H9 (cell line): ENCODE data around the gene C6orf52. TPM values are rescaled to one million over a fixed set of nuclear protein-coding genes. Genes with fewer than 3 reads are reported as not detected.

ENCODE experiments used
- DNase-seq: peaks from one replicate; pipeline ENCODE4 v3.0.0-alpha.2; 2017
- H2AFZ ChIP-seq: one replicate; pipeline ENCODE4 v1.6.1; 2013; ENCODE audit warnings: mild to moderate bottlenecking, low read length, control low read depth, moderate library complexity
- H2AK5ac ChIP-seq: 2 replicates; pipeline ENCODE4 v1.6.1; 2013; ENCODE audit warnings: low read length, control low read depth, mixed read lengths; ENCODE audit not compliant: insufficient read length
- H2BK120ac ChIP-seq: one replicate; pipeline ENCODE4 v1.6.1; 2013; ENCODE audit warnings: low read depth, mild to moderate bottlenecking, low read length, control low read depth, inconsistent platforms; ENCODE audit not compliant: poor library complexity, severe bottlenecking
- H2BK12ac ChIP-seq: 2 replicates; pipeline ENCODE4 v1.6.1; 2013; ENCODE audit warnings: low read length, control low read depth, mixed read lengths, low read depth; ENCODE audit not compliant: insufficient read length
- H2BK15ac ChIP-seq: 2 replicates; pipeline ENCODE4 v1.6.1; 2013; ENCODE audit warnings: low read depth, low read length, control low read depth
- H2BK20ac ChIP-seq: one replicate; pipeline ENCODE4 v1.6.1; 2013; ENCODE audit warnings: low read depth, mild to moderate bottlenecking, low read length, control low read depth, inconsistent platforms; ENCODE audit not compliant: poor library complexity, severe bottlenecking
- H2BK5ac ChIP-seq: 2 replicates; pipeline ENCODE4 v1.6.1; 2013; ENCODE audit warnings: low read length, control low read depth, mixed read lengths; ENCODE audit not compliant: insufficient read length
- H3K14ac ChIP-seq: 2 replicates; pipeline ENCODE4 v1.6.1; 2013; ENCODE audit warnings: low read length, control low read depth; ENCODE audit not compliant: insufficient read depth
- H3K18ac ChIP-seq: 2 replicates; pipeline ENCODE4 v1.6.1; 2013; ENCODE audit warnings: low read depth, mild to moderate bottlenecking, mixed read lengths, low read length, control low read depth; ENCODE audit not compliant: insufficient read length
- H3K23ac ChIP-seq: 2 replicates; pipeline ENCODE4 v1.6.1; 2013; ENCODE audit warnings: low read length, control low read depth, mixed read lengths, low read depth; ENCODE audit not compliant: insufficient read length
- H3K23me2 ChIP-seq: 2 replicates; pipeline ENCODE4 v1.6.1; 2013; ENCODE audit warnings: low read depth, mild to moderate bottlenecking, mixed read lengths, low read length, control low read depth; ENCODE audit not compliant: insufficient read length, poor library complexity, severe bottlenecking
- H3K27ac ChIP-seq: 2 replicates; pipeline ENCODE4 v1.5.1; 2013; ENCODE audit warnings: low read length, control low read depth, mixed read lengths, low read depth; ENCODE audit not compliant: insufficient read length
- H3K27me3 ChIP-seq: 2 replicates; pipeline ENCODE4 v1.6.1; 2013; ENCODE audit warnings: low read length, control low read depth, inconsistent platforms; ENCODE audit not compliant: insufficient read depth
- H3K4ac ChIP-seq: 2 replicates; pipeline ENCODE4 v1.6.1; 2013; ENCODE audit warnings: low read depth, mild to moderate bottlenecking, control low read depth, inconsistent platforms, low read length, moderate library complexity
- H3K4me1 ChIP-seq: 2 replicates; pipeline ENCODE4 v1.6.1; 2013; ENCODE audit warnings: low read length, control low read depth, inconsistent platforms; ENCODE audit not compliant: insufficient read depth
- H3K4me2 ChIP-seq: 2 replicates; pipeline ENCODE4 v1.6.1; 2013; ENCODE audit warnings: low read length, control low read depth, mixed read lengths; ENCODE audit not compliant: insufficient read length, insufficient read depth
- H3K56ac ChIP-seq: 2 replicates; pipeline ENCODE4 v1.6.1; 2013; ENCODE audit warnings: low read depth, mild to moderate bottlenecking, mixed read lengths, low read length, control low read depth; ENCODE audit not compliant: insufficient read length
- H3K79me1 ChIP-seq: 2 replicates; pipeline ENCODE4 v1.6.1; 2013; ENCODE audit warnings: low read depth, mild to moderate bottlenecking, moderate library complexity, low read length, control low read depth, inconsistent platforms; ENCODE audit not compliant: insufficient read depth, poor library complexity, severe bottlenecking
- H3K79me2 ChIP-seq: 2 replicates; pipeline ENCODE4 v1.6.1; 2013; ENCODE audit warnings: low read length, control low read depth, inconsistent platforms; ENCODE audit not compliant: insufficient read depth
- H3K9ac ChIP-seq: 2 replicates; pipeline ENCODE4 v1.6.1; 2013; ENCODE audit warnings: low read length, control low read depth, mixed read lengths; ENCODE audit not compliant: insufficient read length; ENCODE audit errors: extremely low read depth
- H3K9me3 ChIP-seq: one replicate; pipeline ENCODE4 v1.6.1; 2013; ENCODE audit warnings: low read depth, low read length, inconsistent platforms; ENCODE audit not compliant: control insufficient read depth
- H3T11ph ChIP-seq: one replicate; pipeline ENCODE4 v1.6.1; 2013; ENCODE audit warnings: mild to moderate bottlenecking, low read length, control low read depth, inconsistent platforms
- H4K20me1 ChIP-seq: one replicate; pipeline ENCODE4 v1.6.1; 2013; ENCODE audit not compliant: control insufficient read depth, insufficient read length, insufficient read depth
- H4K5ac ChIP-seq: 2 replicates; pipeline ENCODE4 v1.6.1; 2013; ENCODE audit warnings: low read depth, mild to moderate bottlenecking, mixed read lengths, low read length, control low read depth; ENCODE audit not compliant: insufficient read length
- H4K8ac ChIP-seq: replicated peaks from 2 replicates; pipeline ENCODE4 v1.6.1; 2013; ENCODE audit warnings: low read length, control low read depth, mixed read lengths, low read depth; ENCODE audit not compliant: insufficient read length
- H4K91ac ChIP-seq: 2 replicates; pipeline ENCODE4 v1.6.1; 2013; ENCODE audit warnings: low read depth, mild to moderate bottlenecking, moderate library complexity, mixed read lengths, low read length, control low read depth; ENCODE audit not compliant: insufficient read length
- H3K27ac Mint-ChIP-seq, 3 experiments: 2 replicates in 2 of 3; 3 replicates in 1 of 3; pipeline ENCODE4 v1.8.0; 2020 to 2021; ENCODE audit warnings: mixed read lengths in 3 of 3, mild to moderate bottlenecking in 1 of 3, moderate library complexity in 1 of 3
- H3K27me3 Mint-ChIP-seq: 2 replicates; pipeline ENCODE4 v1.8.0; 2021; ENCODE audit warnings: low read depth, mild to moderate bottlenecking, moderate library complexity, mixed read lengths
- H3K36me3 Mint-ChIP-seq, 3 experiments: 2 replicates in 2 of 3; 3 replicates in 1 of 3; pipeline ENCODE4 v1.8.0; 2020 to 2021; ENCODE audit warnings: low read depth in 3 of 3, mixed read lengths in 3 of 3; ENCODE audit not compliant: insufficient read depth in 1 of 3
- H3K4me1 Mint-ChIP-seq, 2 experiments: 2 replicates each; pipeline ENCODE4 v1.8.0; 2020; ENCODE audit warnings: mixed read lengths in 2 of 2
- H3K4me3 Mint-ChIP-seq, 2 experiments: 2 replicates in 1 of 2; 3 replicates in 1 of 2; pipeline ENCODE4 v1.8.0; 2020 to 2021; ENCODE audit warnings: mild to moderate bottlenecking in 2 of 2, mixed read lengths in 2 of 2, moderate library complexity in 1 of 2
- H3K9me3 Mint-ChIP-seq, 2 experiments: 2 replicates in 1 of 2; 3 replicates in 1 of 2; pipeline ENCODE4 v1.8.0; 2020; ENCODE audit warnings: mild to moderate bottlenecking in 2 of 2, mixed read lengths in 2 of 2, moderate library complexity in 1 of 2
- WGBS: extraction: QIAGEN DNeasy Blood & Tissue Kit; methylation state at CpG from one replicate; pipeline ENCODE4 v1.1.7; 2013; ENCODE audit warnings: missing lambda C conversion rate, low lambda C conversion rate, mixed read lengths; ENCODE audit not compliant: insufficient read length; ENCODE audit errors: extremely low coverage; 5-methylcytosine and 5-hydroxymethylcytosine counted together
- total RNA-seq: library from RNA; stranded (reverse); gene quantifications from 2 replicates; pipeline ENCODE4 v1.2.1, GENCODE V29; 2021
- TF ChIP-seq, protein P1 (sequence below): fragments of 200-600 bp; sonication (generic); conservative IDR thresholded peaks from 3 replicates; pipeline ENCODE4 v1.8.0; 2021; ENCODE audit warnings: antibody characterized with exemption, mild to moderate bottlenecking

Gene C6orf52
- total RNA-seq, 1 experiment from 2014 or later: 1.8 TPM

DNA sequence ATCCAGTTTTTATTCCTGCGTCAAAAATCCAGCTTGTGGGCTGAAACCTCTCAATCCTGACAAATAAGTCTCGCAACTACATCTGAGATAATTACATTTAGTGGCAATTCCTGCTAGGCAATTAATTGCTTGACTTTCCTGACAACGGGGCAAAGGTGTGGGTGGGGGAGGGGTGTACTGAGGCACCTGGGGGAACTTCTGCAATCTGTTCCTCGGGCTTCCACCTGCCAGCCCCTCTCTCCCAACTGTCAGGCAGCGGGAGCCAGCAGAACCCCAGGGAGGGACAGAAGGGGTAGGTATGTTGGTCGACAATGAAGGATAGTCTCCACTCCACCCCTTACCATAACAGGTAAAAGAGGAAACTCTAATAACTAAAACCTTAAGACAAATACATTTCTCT lies 6.8 kb downstream of the C6orf52 start:
- no peaks in the 10 kb centered on the region for H3K79me2 ChIP-seq
- no peak overlapping the region for H2BK15ac ChIP-seq
- H4K8ac ChIP-seq: no peak overlapping the region
- H2BK120ac ChIP-seq: no peak overlapping the region
- H2BK12ac ChIP-seq: no peak overlapping the region
- H3K14ac ChIP-seq: no peak overlapping the region
- no peaks in the 10 kb centered on the region for H3K9me3 ChIP-seq
- H2AFZ ChIP-seq: no peak overlapping the region
- Mint-ChIP-seq H3K27me3 (no peaks in the 10 kb centered on the region), H3K4me3 (no peak overlapping the region), H3K36me3 (no peaks in the 10 kb centered on the region), H3K9me3 (no peaks in the 10 kb centered on the region), H3K4me1 (peaks cover 27 to 31% of the 10 kb centered on the region in 2 experiments), H3K27ac (no peak overlapping the region)
- no peak overlapping the region for H3K23ac ChIP-seq
- H3K27ac ChIP-seq: no peak overlapping the region
- no peak overlapping the region for H4K91ac ChIP-seq
- H3K4me2 ChIP-seq: no peak overlapping the region
- H3K23me2 ChIP-seq: no peaks in the 10 kb centered on the region
- no peaks in the 10 kb centered on the region for H3K79me1 ChIP-seq
- H3K56ac ChIP-seq: no peak overlapping the region
- WGBS: no CpG with 5 or more reads among the region's 6 CpGs
- no peak for DNase-seq
- H3K18ac ChIP-seq: no peak overlapping the region
- TF ChIP-seq, protein P1, sequence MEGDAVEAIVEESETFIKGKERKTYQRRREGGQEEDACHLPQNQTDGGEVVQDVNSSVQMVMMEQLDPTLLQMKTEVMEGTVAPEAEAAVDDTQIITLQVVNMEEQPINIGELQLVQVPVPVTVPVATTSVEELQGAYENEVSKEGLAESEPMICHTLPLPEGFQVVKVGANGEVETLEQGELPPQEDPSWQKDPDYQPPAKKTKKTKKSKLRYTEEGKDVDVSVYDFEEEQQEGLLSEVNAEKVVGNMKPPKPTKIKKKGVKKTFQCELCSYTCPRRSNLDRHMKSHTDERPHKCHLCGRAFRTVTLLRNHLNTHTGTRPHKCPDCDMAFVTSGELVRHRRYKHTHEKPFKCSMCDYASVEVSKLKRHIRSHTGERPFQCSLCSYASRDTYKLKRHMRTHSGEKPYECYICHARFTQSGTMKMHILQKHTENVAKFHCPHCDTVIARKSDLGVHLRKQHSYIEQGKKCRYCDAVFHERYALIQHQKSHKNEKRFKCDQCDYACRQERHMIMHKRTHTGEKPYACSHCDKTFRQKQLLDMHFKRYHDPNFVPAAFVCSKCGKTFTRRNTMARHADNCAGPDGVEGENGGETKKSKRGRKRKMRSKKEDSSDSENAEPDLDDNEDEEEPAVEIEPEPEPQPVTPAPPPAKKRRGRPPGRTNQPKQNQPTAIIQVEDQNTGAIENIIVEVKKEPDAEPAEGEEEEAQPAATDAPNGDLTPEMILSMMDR: no peak
- no peaks in the 10 kb centered on the region for H4K20me1 ChIP-seq
- no peak overlapping the region for H3K4ac ChIP-seq
- H2BK5ac ChIP-seq: no peak overlapping the region
- no peak overlapping the region for H2AK5ac ChIP-seq
- H2BK20ac ChIP-seq: no peak overlapping the region
- H3K4me1 ChIP-seq: no peaks in the 10 kb centered on the region
- H3T11ph ChIP-seq: no peak overlapping the region
- no peak overlapping the region for H4K5ac ChIP-seq
- no peak overlapping the region for H3K9ac ChIP-seq
- no peaks in the 10 kb centered on the region for H3K27me3 ChIP-seq
